DLD1 (cell line): Measurements from ENCODE around the gene ZNF841.
"Not testable (repeated sequence)": the region's sequence is repeated elsewhere in the genome, so short reads cannot be mapped to it uniquely, and the experiment has no call there.

Source experiments
- in situ Hi-C: cut with HindIII; loops from 2 replicates; pipeline ENCODE4 v1.10.0; 2017; ENCODE audit warnings: low sequenced_read_pairs

ZNF841 gene

GRCh38 chr19:52069653-52070052, 25.9 kb downstream of the ZNF841 start:
- in situ Hi-C loops = no loop called here

GRCh38 chr19:52066258-52066863, 29.2 kb downstream of the ZNF841 start:
- in situ Hi-C loops = no loop called here

GRCh38 chr19:52065399-52065798, 30.2 kb downstream of the ZNF841 start:
- in situ Hi-C loops = no loop called here

- in situ Hi-C loops = not testable (repeated sequence)
Observed at GRCh38 chr19:52056480-52056879, 39.1 kb downstream of the ZNF841 start.

GRCh38 chr19:52051736-52052135, 43.8 kb downstream of the ZNF841 start:
- in situ Hi-C loops = not testable (repeated sequence)

GRCh38 chr19:52048555-52049501, 46.7 kb downstream of the ZNF841 start, which contains the start of gene ZNF432:
TSS of gene ZNF432 (minus strand) at chr19:52048838. CDS start at chr19:52046868, 1,970 bp downstream.
- in situ Hi-C loops = no loop called here

- in situ Hi-C loops = no loop called here
Observed at GRCh38 chr19:52039169-52039568, 56.4 kb downstream of the ZNF841 start.

- in situ Hi-C loops = no loop called here
Observed at GRCh38 chr19:52034051-52034728, 61.4 kb downstream of the ZNF841 start.

- in situ Hi-C loops = no loop called here
Observed at GRCh38 chr19:52028780-52029123, 66.8 kb downstream of the ZNF841 start.

- in situ Hi-C loops = no loop called here
Observed at GRCh38 chr19:52028027-52028779, 67.4 kb downstream of the ZNF841 start, which contains the start of gene ZNF614. TSS of gene ZNF614 (minus strand) at chr19:52028379. CDS start at chr19:52025745, 2,634 bp downstream.

GRCh38 chr19:52026255-52026990, 69.1 kb downstream of the ZNF841 start:
- in situ Hi-C loops = not testable (repeated sequence)

- in situ Hi-C loops = not testable (repeated sequence)
Observed at GRCh38 chr19:52024478-52024877, 71.1 kb downstream of the ZNF841 start.

GRCh38 chr19:52022193-52022592, 73.4 kb downstream of the ZNF841 start:
- in situ Hi-C loops = no loop called here

- in situ Hi-C loops = no loop called here
Observed at GRCh38 chr19:52020506-52020905, 75.1 kb downstream of the ZNF841 start.
